NCI-H2107 treated with DMSO at 0.1 percent for 48 hours (cell line): ENCODE measurements around the gene COP1.
"Not testable (repeated sequence)": the region's sequence is repeated elsewhere in the genome, so short reads cannot be mapped to it uniquely, and the experiment has no call there.

Experiments used
- DNase-seq: peaks from one replicate; lab custom pipeline; 2025; ENCODE audit not compliant: unreplicated experiment; lab: John Stamatoyannopoulos, UW

Gene COP1

GRCh38 chr1:176206961-176207902 lies at the start of gene COP1:
Gene COP1, minus strand, starts transcription at chr1:176207286. Its CDS starts 308 bp downstream, at chr1:176206978.
- peak; percentile 95 for DNase-seq

- DNase-seq: no peak
Measured at GRCh38 chr1:176252191-176252590, 45.1 kb upstream of the COP1 start.

DNA sequence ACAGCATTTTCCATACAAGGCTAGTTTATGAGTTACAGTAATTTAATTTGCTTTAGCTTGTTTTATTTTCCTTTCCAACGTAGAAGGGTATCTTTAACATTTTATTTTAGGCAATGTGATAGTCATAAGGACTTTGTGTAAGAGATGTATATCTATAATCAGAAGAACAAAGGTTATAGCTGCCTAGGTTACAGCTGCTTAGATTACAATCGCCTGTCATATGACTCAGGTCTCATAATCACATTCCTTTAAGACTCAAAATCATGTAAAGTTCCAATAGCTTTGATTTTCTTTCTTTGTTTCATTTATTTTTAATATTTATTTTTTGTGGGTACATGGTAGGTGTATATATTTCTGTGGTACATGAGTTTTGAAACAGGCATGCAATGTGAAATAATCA lies 37.8 kb upstream of the COP1 start:
- no peak for DNase-seq

DNA sequence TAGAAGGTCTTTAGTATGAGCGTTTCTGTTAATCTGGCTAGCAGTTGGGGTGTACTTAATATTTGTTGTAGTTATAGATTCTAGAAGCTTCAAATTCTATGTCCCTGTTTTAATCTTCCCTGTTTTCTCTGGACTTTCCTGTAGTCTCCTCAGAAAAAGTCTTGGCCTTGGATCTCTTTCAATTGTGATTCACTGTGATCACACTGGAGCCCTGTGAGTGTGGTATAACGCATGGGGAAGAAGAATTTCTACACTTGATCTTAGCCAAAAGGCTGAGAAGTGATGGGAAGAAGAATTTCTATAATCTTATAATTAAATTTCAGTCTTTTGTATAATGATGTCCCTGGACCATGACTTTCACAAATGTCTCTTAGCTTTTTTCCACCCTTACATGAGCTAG lies 36.7 kb upstream of the COP1 start:
- DNase-seq: no peak

DNA sequence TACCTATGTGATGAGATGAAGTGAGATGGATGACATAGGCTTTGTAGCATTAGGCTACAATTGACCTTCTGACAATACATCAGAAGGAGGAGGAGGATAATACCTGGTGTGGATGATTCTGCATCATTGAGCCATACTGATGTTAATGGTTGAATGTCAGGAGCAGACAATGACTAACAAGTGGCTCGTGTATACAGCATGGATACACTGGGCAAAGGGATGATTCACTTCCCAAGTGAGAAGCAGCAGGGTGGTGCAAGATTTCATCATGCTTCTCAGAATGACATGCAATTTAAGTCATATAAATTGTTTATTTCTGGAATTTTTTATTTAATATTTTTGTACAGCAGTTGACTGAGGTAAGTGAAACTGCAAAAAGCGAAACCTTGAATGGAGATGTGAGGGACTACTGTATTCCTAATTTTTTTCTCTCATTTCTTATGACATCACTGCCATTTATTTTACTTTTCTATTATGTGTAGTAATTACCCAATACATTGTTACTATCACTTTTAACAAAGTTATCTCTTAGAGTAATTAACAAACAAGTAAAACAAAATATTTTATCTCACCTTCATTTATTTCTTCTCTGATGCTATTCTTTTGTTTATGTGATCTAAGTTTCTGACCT lies 34.4 kb upstream of the COP1 start:
- no peak for DNase-seq

DNA sequence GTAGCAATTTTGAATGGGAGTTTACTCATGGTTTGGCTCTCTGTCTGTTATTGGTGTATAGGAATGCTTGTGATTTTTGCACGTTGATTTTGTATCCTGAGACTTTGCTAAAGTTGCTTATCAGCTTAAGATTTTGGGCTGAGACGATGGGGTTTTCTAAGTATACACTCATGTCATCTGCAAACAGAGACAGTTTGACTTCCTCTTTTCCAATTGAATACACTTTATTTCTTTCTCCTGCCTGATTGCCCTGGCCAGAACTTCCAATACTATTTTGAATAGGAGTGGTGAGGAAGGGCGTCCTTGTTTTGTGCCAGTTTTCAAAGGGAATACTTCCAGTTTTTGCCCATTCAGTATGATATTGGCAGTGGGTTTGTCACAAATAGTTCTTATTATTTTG lies 26.6 kb upstream of the COP1 start:
- not testable (repeated sequence) for DNase-seq

GRCh38 chr1:176227579-176227978 lies 20.5 kb upstream of the COP1 start:
- DNase-seq: no peak

- no peak for DNase-seq
Measured at GRCh38 chr1:176225911-176226310, 18.8 kb upstream of the COP1 start.

- DNase-seq: no peak
Measured at GRCh38 chr1:176225479-176225875, 18.4 kb upstream of the COP1 start.

GRCh38 chr1:176222196-176222595 lies 15.1 kb upstream of the COP1 start:
- no peak for DNase-seq

GRCh38 chr1:176220100-176220689 lies 13.1 kb upstream of the COP1 start:
- no peak for DNase-seq

DNA sequence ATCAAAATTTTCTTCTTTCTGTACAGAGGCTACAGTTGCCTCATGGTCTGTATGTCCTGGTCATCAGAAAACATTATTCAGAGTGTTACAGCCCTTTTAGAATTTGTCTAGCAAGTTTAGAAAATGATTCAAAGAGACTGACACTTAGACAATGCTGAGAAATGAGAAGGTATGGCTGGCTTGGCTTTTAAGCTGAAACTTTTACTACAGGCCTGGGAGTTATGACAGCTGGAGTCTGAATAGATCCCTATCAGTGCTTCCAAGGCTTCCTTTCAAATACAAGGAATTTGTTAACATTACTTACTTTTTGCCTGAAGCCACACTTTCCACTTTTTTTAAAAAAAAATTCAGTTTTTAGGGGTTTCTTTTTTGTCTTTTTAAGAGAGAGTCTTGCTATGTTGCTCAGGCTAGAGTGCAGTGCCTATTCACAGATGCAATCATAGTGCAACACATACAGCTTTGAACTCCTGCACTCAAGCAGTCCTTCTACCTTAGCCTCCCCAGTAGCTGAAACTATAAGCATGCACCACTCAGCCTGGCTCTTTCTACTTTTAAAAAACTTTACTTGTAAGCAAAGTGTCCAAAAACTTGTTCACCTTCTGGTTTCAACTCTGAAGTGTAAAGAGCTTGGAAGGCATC lies 10.5 kb upstream of the COP1 start:
- DNase-seq: no peak

DNA sequence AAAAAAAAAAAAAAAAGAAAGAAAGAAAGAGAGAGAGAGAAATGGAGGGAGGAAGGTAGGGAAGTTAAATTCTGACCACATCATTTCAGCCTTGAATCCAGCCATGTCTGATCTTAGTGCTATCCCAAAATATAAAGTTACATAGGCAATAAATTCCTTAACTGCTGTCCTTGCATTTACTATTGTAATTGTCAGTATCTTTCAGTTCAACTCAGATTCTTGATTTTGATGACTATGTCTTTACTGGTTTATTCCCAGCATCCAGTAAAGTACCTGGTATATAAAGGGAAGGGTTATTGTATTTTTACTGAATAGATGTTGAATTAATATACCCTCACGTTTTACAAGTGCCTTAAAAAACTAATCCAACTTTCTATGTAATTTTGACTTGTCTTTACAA lies 8.9 kb upstream of the COP1 start:
- no peak for DNase-seq

- DNase-seq: no peak
Measured at GRCh38 chr1:176211396-176212165, 4.5 kb upstream of the COP1 start.

- no peak for DNase-seq
Measured at GRCh38 chr1:176208034-176208433, 948 bp upstream of the COP1 start.

DNA sequence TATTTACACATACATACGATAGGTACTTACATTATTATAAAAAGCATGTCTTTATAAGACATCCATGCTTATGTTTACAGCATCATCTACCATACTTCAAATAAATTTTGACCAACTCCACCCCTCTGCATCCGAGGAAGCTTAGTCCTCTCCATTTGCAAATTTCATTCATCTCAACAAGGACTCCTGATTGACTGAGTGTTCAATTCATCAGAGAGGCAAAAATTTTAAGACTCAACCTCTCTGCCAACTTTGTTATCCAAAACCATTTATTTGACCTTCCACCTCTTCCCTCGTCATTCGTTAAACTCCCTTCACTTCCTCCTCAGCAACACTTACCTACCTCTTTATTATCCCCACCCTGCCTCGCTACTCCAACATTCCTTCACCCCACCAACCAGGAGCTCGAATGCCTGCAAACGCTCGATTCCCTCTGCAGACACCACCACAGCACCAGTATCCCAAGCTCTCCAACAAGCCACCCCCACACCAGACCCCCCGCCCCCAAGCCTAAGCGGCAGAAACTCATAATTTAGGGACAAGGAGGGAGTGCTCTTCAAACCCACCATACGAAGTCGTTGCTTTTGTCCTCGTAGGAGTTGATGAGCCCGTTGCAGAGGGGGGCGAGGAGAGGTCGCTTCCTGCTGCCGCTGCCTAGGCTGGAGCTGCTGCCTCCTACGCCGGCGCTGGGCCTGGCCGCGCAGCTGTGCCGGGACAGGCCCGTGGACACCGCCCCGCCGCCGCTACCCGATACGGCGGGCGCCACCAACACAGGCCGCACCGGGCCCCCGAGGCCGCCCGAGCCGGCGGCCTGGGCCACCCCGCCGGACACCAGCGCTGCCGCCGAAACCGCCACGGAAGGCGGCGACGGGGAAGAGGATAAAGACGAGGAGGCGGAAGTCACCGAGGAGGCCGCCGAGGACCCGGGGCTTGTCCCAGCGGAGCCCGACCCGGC lies 803 bp downstream of the COP1 start:
- DNase-seq: no peak

GRCh38 chr1:176205332-176205914 lies 1.7 kb downstream of the COP1 start:
- no peak for DNase-seq

GRCh38 chr1:176204655-176205054 lies 2.4 kb downstream of the COP1 start:
- DNase-seq: not testable (repeated sequence)

DNA sequence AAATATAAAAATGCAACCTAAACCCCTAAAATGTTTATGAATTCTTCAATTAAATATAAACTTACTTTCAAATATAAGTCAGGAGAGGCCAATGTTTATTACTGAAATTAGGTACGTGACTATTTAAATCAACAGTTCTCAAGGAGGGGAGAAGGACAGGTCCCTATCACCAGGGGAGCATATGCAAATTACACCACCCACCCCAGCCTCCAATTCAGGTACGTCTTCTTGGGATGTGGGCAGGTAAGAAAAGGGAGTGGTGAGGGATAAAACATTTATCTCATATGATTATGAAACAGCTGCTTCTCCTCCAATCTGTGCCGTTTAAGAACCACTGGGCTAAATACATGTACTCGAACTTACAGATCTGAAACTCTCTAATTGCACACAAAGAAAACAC lies 3.4 kb downstream of the COP1 start:
- no peak for DNase-seq
